Heart right ventricle (tissue), 16 donors: Measurements from ENCODE around the gene LTO1. TPM values are rescaled to one million over a fixed set of nuclear protein-coding genes. Genes with fewer than 3 reads are reported as not detected.

ENCODE experiments used
- ATAC-seq, 8 donors: fragments of 200-7000 bp; cut with Tn5 transposase; one replicate each; pipeline ENCODE4 v1.9.1; 2020; ENCODE audit warnings: mild to moderate bottlenecking in 8 of 8, moderate library complexity in 8 of 8, moderate number of reproducible peaks in 1 of 8
- DNase-seq, 2 donors: peaks; one replicate each; pipeline ENCODE4 v3.0.0-alpha.2; 2020
- H3K27ac ChIP-seq, 10 donors: fragments of 200-600 bp; sonication (generic) in 2 of 10; one replicate each; pipeline versions ENCODE4 v1.5.0 to v1.8.0; 2020 to 2022; ENCODE audit warnings: mild to moderate bottlenecking in 3 of 10
- H3K27me3 ChIP-seq, 7 donors: fragments of 200-600 bp; one replicate each; pipeline ENCODE4 v1.8.0; 2021 to 2022; ENCODE audit warnings: mild to moderate bottlenecking in 2 of 7
- H3K36me3 ChIP-seq, 9 donors: fragments of 200-600 bp; sonication (generic) in 1 of 9; one replicate each; pipeline versions ENCODE4 v1.5.0 to v1.8.0; 2020 to 2022; ENCODE audit warnings: mild to moderate bottlenecking in 2 of 9
- H3K4me1 ChIP-seq, 9 donors: fragments of 200-600 bp; sonication (generic) in 1 of 9; one replicate each; pipeline versions ENCODE4 v1.5.0 to v1.8.0; 2020 to 2022; ENCODE audit warnings: mild to moderate bottlenecking in 4 of 9
- H3K4me3 ChIP-seq, 10 donors: fragments of 200-600 bp; sonication (generic) in 2 of 10; one replicate each; pipeline versions ENCODE4 v1.5.0 to v1.8.0; 2020 to 2022; ENCODE audit warnings: mild to moderate bottlenecking in 7 of 10, moderate library complexity in 2 of 10
- H3K9me3 ChIP-seq, 11 donors: fragments of 200-600 bp in 10 of 11; sonication (generic) in 2 of 11; one replicate each; pipeline versions ENCODE4 v1.5.0 to v1.8.0; 2013 to 2022; ENCODE audit warnings: mild to moderate bottlenecking in 2 of 11, control low read depth in 1 of 11, moderate library complexity in 1 of 11
- WGBS, 2 donors: extraction: QIAGEN DNeasy Blood & Tissue Kit; methylation state at CpG; one replicate each; pipeline ENCODE4 v1.1.7; 2013; ENCODE audit warnings: inconsistent platforms in 1 of 2; 5-methylcytosine and 5-hydroxymethylcytosine counted together
- intact Hi-C, 10 donors: fragments of 100-400 bp; cut with DNase I; formaldehyde crosslinking; loops; one replicate each; pipeline versions ENCODE4 v1.11.1 to v1.14.2; 2022
- polyA plus RNA-seq, 2 donors: library from polyadenylated mRNA; stranded (reverse); fragments of 200-250 nt; gene quantifications; one replicate each; pipeline ENCODE4 v1.2.3, GENCODE V29; 2013
- total RNA-seq, 10 donors: library from RNA; stranded (reverse); fragmentation: NEBNext Ultra II Directional in 3 of 10; extraction: Animal tissue kit (Norgen Biotek cat#: 25700) in 3 of 10; gene quantifications; one replicate each; pipeline versions ENCODE4 v1.2.1 to v1.2.4, GENCODE V29; 2021 to 2023
- TF ChIP-seq, protein P1 (sequence below), 9 donors: fragments of 200-600 bp; sonication (generic) in 2 of 9; IDR thresholded peaks; one replicate each; pipeline versions ENCODE4 v1.5.0 to v1.8.0; 2021 to 2022; ENCODE audit warnings: antibody characterized with exemption in 9 of 9, mild to moderate bottlenecking in 5 of 9, moderate library complexity in 1 of 9
- donor health status: Arrhythmogenic right ventricular cardiomyopathy.
- donor health status: ischemic (EF 13 %, LVEDD 7.1; RV severe dilation, severe dysfunction).
- donor health status: healthy with polysubstance abuse.
- donor health status: DM: no; HTN: yes; CAD: no.
- donor health status: DM: no; HTN: no; CAD: no.
- donor health status: ischemic (EF 25% LVEDD 6.9; RV normal size, moderate dysfunction).
- donor health status: ischemic (EF 25% LVEDD 5.7; RV mildly dilated, moderate dysfunction).
- donor health status: healthy.
- donor health status: DM: yes; HTN: yes; CAD: no.
- donor health status: Ischemic cardiomyopathy.
- donor health status: ischemic (EF 35%, LVEDD 5.7; RV mildly dilated, moderate dysfunction).
- donor health status: nonischemic (EF 11% LVEDD 7.7; RV severe dilation, severe dysfunction).
- donor health status: DM: yes; HTN: yes; CAD: no.
- donor health status: PGD.
- donor health status: ischemic (EF 29% LVEDD 5.4; RV normal size, mild dysfunction).
- donor health status: nonischemic (EF 23%, LVEDD 6.1; RV moderate dilation, normal function).

Gene LTO1
- total and polyA plus RNA-seq, 12 donors = 7.0 to 22.6 (median 8.2) TPM

DNA sequence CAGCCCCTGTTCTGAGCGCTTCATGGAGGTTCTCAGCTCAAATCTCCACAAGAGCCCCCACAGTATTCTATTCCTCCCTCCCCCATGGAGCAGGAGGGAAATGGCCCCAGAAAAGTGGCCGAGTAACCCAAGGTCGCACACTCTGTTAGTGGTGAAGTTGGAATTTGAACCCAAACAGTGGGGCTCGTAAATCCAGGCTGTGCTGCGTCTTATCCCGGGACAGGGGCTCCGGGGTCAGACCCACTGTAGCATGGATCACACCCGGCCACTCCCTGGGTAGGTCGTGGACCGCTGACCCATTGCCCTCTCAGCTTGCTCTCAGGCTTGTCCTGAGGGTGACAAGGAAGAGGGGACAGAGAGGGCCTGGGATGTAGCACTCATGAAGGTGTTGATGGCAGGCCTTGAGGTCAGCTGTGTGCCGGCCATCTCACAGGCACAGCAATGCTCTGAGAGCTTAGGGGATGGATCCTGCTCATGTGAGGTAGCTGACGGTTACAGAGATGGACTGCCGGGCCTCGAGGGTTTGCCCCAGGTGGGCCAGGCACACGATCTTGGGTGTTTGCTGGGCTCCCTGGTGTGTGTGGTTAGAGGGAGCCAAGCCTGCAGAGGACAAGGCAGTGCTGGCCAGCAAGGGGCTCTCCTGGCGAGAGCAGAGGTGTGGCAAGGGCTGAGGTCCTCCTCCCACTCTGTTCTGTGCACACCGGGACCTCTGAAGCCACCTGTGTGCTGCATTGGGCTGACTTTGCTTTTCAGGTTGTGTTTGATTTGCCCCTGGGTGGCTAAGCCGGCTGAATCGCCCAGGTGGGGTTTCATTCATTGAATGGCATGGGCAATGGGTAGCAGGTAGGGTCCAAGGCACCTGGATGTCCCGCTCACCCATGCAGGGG, 31.0 kb upstream of the LTO1 start:
- peaks cover 0 to 31% (median 19%) of the 10 kb centered on the region in 9 donors for H3K4me1 ChIP-seq
- WGBS, 2 donors = 51 to 59% methylated on average over 20 of the region's 20 CpGs
- DNase-seq (no peak), ATAC-seq (no peak)
- no peak overlapping the region for H3K27ac ChIP-seq
- H3K27me3 ChIP-seq = peaks cover 24 to 97% (median 84%) of the 10 kb centered on the region in 7 donors
- H3K36me3 ChIP-seq = no peaks in the 10 kb centered on the region
- intact Hi-C loops = loop anchor here in 1 of 10 donors (5.0 kb wide), 1 partner anchor 176 kb away; no protein-coding TSS in a partner anchor
- H3K9me3 ChIP-seq = no peaks in the 10 kb centered on the region
- TF ChIP-seq, protein P1, sequence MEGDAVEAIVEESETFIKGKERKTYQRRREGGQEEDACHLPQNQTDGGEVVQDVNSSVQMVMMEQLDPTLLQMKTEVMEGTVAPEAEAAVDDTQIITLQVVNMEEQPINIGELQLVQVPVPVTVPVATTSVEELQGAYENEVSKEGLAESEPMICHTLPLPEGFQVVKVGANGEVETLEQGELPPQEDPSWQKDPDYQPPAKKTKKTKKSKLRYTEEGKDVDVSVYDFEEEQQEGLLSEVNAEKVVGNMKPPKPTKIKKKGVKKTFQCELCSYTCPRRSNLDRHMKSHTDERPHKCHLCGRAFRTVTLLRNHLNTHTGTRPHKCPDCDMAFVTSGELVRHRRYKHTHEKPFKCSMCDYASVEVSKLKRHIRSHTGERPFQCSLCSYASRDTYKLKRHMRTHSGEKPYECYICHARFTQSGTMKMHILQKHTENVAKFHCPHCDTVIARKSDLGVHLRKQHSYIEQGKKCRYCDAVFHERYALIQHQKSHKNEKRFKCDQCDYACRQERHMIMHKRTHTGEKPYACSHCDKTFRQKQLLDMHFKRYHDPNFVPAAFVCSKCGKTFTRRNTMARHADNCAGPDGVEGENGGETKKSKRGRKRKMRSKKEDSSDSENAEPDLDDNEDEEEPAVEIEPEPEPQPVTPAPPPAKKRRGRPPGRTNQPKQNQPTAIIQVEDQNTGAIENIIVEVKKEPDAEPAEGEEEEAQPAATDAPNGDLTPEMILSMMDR (IDR thresholded peaks at IDR 0.05) = no peak
- H3K4me3 ChIP-seq = no peak overlapping the region

DNA sequence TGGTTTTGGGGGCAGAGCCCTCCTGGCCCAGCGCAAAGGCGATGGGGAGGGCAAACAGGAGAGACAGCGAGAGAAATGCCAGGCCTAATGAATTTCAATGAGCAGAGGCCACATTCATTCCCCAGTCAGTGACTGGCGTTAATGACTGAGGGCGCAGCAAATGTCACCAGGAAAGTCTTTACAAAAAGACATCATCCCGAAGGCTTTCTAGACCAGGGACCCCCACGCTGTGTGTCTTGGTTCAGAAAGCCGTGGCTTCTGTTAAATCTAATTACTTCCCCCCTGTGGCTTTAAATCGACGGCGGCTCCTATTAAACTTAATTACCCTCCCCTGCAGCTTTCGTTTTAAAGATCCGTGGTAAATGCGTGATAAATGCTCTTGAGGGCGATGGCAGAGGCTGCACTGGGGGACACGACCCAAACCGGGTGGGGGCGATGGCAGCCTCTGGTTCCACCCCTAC, 30.2 kb upstream of the LTO1 start:
- Histone ChIP-seq H3K9me3 (no peaks in the 10 kb centered on the region), H3K27ac (no peak overlapping the region), H3K4me3 (no peak overlapping the region), H3K27me3 (peaks cover 24 to 97% (median 88%) of the 10 kb centered on the region in 7 donors), H3K4me1 (peaks cover 5 to 38% (median 26%) of the 10 kb centered on the region in 9 donors), H3K36me3 (no peaks in the 10 kb centered on the region)
- ATAC-seq (no peak), DNase-seq (no peak)
- TF ChIP-seq, protein P1 (IDR thresholded peaks at IDR 0.05) = no peak
- intact Hi-C loops = loop anchor here in 1 of 10 donors (5.0 kb wide), 1 partner anchor 177 kb away; no protein-coding TSS in a partner anchor
- WGBS, 2 donors = 22% methylated on average over 18 of the region's 18 CpGs

DNA sequence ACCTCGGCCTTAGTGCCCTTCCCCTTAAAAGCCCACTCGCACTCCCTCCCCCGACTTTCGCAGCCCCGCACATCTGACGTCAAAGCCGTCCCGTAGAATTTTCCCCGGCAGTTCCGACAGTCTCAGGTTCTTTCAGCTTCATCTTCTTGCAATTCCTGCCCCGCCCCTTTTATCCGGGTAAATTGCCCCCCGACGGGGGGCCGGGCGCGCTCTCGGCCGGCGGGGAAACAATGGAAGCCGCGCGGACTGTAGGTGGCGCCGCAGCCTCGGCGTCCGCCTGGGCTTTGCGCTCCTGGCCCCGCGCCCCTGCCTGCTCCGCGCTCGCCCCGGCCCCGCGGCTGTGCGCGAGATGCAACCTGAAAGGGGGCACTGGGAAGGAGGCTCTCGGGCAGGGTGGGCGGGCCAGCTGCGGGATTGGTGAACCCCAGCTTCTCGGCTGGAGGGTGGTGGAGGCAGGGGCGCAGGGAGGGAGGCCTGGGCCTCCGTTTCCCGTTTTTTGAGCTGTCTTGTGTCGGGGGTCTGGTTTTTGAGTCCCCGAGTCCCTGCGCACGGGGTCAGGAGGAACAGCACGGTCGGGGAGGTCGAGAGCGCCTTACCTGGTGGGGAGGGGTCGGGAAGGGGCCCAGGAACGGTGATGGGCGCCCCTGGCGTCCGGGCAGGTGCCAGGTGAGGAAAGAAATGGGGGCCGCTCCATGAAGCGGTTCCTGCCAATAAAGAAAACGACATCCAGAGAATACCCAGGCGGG, 29.5 kb upstream of the LTO1 start:
- WGBS, 2 donors = 4% methylated on average over 61 to 63 of the region's 63 CpGs
- Histone ChIP-seq H3K36me3 (no peaks in the 10 kb centered on the region), H3K9me3 (no peaks in the 10 kb centered on the region), H3K4me3 (peak overlapping the region in 9 of 10 donors; percentile 0 to 38 (median 17)), H3K4me1 (peaks cover 5 to 40% (median 26%) of the 10 kb centered on the region in 9 donors), H3K27me3 (peaks cover 24 to 92% (median 83%) of the 10 kb centered on the region in 7 donors), H3K27ac (no peak overlapping the region)
- ATAC-seq = peak in 5 of 8 donors; percentile 35 to 61 (median 50)
- no peak for DNase-seq
- intact Hi-C loops = loop anchor here in 5 of 10 donors (5.0 kb wide), 4 partner anchors 178 to 493 kb away; no protein-coding TSS in a partner anchor
- TF ChIP-seq, protein P1 (IDR thresholded peaks at IDR 0.05) = peak in 8 of 9 donors; percentile 7 to 64 (median 48)
